Middle frontal gyrus (tissue), 1 donor: ENCODE measurements around the gene SIGLEC7.

Source experiments
- DNase-seq: peaks from one replicate; pipeline ENCODE4 v3.0.0-alpha.2; 2015; ENCODE audit warnings: low spot score; ENCODE audit errors: extremely low spot score

SIGLEC7 gene

DNA sequence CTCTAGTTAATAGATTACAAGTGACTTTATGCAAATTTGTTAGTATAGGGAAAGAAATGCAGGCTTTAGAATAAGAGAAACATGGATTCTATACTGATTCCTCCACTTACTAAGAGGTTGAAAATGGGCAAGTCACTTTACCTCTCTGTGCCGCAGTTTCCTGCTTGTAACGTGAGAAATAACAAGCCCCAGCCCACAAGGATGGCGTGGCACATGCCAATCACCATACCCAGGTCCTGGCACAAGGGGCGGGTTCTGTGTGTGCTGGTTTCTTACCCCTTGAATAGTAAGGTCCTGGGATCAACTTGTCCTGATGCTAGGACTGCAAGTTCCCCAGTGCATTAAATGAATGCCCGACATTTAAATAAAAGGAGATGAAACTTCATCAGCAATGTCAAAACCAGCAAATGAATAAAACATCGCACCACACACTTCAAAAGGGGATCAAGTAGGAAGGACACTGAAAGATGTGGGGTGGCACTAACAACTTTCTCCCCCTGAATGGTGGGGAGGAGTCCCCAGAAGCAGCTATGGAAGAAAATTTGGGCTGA is 25.3 kb upstream of the SIGLEC7 start:
- DNase-seq = no peak

DNA sequence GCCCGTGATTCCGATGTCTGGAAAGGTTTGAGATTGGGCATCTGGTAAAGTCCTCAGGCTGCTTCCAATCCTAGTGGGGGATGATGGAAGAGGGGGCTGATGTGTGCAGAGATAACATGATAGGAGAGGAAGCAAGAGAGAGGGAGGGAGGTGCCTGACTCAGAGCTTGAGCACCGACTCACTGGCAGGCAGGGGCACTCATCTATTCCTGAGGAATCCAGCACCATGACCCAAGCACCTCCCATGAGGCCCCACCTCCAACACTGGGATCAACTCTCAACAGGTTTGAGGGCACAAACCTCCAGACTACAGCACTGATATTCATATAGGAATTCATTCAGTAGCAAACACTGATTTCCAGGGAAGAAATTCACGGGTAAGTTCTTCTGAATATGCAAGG is 23.0 kb upstream of the SIGLEC7 start:
- no peak for DNase-seq

DNA sequence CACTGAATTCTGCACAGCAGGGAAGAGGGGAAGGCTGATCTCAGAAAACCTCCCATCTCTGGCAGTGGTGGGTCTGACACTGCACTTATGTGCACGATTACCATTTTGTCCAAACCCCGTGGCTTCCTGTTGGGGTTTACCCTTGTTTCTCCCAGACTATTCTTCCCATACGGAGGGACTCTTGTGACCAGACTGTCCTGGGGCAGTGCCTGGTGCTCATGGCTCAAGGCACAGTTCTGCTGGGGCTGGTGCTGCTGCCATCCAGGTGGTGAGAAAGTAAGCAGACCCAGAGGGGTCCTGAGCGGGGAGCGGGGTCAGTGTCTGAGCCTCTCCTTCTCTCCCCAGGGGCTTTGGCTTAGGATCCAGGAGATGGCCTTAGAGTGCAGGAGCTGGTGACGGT is 22.5 kb upstream of the SIGLEC7 start:
- DNase-seq = no peak

DNA sequence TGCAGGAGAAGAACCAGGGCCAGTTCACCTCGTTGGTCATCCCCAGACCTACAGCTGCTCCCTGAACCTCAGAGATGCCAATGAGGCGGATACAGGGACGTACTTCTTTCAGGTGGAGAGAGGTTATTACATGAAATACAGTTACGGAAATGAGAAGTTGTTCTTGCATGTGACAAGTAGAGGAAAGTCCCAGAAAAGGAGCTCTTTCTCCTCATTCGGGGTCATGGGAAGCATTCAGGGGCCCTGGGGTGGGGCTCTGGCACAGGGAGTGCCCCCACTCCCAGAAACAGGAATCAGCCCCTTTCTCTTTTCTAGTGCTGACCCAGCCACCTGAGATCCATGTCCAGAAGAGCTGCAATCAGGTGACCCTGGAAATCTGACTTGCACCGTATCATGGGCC is 21.9 kb upstream of the SIGLEC7 start:
- no peak for DNase-seq

DNA sequence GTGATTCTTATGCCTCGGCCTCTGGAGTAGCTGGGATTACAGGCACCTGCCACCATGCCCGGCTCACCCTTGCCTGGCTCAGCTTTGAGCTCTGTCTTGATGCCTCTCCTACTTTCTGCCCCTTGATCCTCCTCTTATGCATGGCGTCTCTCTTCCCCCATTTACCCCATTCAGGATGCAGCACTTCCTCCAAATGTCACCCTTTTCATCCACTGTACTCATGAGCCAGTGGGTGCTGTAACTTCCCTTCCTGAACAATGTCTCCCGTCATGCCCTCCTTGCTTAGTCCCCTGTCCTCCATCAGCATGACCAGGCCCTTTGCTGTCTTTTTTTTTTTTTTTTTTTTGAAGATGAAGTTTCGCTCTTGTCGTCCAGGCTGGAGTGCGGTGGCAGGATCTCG is 20.8 kb upstream of the SIGLEC7 start:
- DNase-seq = no peak

DNA sequence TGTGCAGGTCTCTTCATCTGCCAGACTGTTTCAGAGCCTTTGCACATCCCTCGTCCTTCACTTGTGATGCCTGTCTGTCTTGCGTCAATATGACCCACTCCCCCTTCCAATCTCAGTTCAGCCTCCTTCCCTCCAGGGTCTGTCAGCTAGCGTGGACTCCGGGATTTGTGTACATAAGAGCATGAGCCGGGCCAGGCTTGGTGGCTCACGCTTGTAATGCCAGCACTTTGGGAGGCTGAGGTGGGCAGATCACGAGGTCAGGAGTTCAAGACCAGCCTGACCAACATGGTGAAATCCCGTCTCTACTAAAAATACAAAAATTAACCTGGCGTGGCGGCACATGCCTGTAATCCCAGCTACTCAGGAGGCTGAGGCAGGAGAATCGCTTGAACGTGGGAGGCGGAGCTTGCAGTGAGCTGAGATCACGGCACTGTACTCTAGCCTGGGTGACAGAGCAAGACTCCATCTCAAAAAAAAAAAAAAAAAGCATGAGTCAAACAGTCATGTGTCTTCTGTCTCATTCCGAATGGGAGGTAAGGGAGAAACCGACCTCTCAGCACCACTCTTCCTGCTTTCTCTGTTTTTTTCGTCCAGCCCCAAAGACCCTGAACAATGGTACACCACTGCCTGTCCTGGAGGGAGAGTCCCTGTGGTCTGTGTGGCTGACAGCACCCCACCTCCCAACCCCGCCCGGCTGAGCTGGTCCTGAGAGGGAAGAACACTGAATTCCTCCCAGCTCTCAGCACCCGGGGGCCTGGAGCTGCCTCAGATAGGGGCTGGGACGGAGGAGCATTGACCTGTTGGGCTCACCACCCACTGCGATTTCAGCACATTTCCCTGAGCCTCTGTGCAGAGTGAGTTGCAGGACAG is 19.8 kb upstream of the SIGLEC7 start:
- DNase-seq = no peak

DNA sequence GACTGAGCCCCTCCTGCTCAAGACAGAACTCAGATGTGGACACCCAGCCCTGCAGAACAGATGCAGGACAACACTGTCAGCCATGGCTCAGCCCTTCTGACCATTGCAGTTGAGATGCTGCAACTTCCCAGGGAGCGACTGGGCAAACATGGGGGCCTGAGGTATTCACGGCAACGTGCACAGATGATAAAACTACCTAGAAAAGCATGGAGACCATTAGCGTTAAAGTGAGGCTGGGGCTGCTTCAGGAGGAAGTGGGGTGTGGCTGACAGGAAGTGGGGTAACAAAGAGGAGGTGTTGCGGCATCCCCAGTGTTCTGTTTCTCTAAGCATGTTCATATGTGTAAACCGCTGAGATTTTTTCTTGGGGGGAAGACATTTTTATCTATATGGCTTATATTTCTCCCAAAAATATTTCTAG is 18.7 kb upstream of the SIGLEC7 start:
- no peak for DNase-seq

DNA sequence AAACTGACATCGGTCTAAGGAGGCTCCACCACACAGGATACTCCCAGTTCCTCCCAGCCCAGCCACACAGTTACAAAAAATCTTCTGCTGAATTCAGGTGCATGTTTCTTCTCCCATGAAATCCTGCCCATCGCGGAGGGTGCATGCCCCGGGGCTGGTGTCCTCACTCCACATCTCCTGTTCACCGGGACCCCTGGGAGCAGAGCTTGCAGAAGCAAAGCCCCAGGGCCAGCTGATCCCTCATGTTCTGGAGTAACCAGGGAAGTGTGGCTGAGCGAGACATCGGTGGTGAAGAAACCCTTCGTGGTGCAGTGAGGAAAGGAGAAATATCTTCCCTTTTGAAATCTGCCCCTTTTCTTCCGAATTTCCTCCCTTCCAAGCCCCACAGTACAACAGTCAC is 18.3 kb upstream of the SIGLEC7 start:
- DNase-seq = no peak

DNA sequence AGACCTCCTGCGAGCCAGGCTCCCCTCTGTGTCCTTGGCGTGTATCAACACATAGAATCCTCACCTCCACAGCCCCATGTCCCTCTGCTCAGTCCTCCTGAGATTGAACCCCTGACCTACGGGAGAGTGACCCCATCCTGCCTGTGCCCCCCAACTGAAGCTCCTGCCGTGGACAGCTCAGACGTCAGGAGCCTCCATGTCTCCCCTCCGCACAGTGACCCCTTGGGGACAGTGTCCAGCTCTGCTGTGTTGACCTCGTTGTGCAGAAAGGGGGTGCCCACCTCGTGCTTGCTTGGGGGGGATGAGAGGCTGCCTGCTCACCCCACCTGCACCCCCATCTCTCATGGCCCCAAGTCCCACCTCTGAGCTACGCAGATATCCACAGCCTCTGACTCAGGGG is 17.9 kb upstream of the SIGLEC7 start:
- DNase-seq = no peak

DNA sequence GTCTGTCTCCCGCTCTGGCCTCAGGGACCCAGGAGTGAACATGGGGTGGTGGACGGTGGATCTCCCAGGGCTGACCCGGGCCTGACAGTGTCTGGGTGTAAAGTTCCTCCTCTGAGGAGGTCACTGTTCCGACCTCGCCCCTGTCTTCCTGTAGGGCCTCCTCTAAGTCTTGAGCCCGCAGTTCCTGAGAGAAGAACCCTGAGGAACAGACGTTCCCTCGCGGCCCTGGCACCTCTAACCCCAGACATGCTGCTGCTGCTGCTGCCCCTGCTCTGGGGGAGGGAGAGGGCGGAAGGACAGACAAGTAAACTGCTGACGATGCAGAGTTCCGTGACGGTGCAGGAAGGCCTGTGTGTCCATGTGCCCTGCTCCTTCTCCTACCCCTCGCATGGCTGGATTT is 17.4 kb upstream of the SIGLEC7 start, which contains the start of gene SIGLEC9:
SIGLEC9 (plus strand) TSS at position 178 of the 400 bp plus-strand sequence; CDS start at position 247, 69 bp downstream.
- no peak for DNase-seq

DNA sequence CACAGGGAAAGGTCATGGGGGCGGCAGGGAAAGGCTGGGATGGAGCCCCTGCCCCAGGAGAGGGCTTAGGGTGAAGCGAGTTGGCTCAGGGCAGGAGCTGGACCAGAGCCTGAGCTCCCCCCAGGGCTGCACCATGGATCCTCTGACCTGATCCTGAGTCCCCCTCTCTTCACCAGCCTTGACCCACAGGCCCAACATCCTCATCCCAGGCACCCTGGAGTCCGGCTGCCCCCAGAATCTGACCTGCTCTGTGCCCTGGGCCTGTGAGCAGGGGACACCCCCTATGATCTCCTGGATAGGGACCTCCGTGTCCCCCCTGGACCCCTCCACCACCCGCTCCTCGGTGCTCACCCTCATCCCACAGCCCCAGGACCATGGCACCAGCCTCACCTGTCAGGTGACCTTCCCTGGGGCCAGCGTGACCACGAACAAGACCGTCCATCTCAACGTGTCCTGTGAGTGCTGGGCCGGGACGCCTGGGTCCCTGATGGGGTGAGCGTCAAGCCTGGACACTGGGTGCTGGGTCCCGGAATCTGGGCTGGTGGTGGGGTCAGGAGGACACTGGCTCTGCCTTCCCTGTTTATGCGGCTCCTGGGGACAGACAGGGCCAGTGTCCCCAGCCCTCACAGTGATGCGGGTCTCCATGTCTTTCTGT is 16.6 kb upstream of the SIGLEC7 start:
- no peak for DNase-seq

DNA sequence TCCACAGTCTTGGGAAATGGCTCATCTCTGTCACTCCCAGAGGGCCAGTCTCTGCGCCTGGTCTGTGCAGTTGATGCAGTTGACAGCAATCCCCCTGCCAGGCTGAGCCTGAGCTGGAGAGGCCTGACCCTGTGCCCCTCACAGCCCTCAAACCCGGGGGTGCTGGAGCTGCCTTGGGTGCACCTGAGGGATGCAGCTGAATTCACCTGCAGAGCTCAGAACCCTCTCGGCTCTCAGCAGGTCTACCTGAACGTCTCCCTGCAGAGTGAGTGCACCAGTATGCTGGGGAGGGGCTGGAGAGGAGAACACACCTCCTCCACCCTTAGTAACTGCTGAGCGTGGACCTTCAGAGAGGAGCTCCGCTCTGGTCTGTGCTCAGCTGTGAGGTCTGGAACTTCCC is 15.1 kb upstream of the SIGLEC7 start:
- no peak for DNase-seq

DNA sequence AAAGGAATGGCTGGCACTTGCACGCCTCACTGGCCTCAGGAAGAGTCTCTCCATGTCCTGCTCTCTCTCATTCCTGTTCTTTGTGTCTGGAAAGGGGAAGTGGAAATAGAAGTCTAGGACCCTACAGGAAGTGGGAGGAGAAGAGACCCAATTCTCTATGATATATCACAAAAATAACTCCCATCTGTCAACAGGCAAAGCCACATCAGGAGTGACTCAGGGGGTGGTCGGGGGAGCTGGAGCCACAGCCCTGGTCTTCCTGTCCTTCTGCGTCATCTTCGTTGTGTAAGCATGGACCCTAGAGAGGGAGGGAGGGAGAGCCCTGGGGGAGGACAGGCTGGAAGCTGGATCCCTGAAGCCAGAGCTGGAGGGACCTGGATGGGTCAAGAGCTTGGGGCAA is 14.3 kb upstream of the SIGLEC7 start:
- no peak for DNase-seq

DNA sequence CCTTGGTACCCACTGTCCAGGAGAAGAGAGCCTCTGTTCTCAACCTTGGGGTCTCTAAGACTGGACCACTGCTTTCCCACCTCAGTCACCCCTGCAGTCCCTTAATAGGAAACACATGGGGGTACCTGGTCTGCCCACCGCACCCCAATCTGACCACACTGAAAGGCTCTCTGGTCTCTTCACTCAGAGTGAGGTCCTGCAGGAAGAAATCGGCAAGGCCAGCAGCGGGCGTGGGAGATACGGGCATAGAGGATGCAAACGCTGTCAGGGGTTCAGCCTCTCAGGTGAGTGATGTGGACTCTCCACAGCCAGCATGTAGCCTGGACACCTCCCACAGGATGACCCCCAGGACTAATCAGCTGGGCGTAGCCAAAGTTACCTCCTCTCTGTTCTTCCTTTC is 13.9 kb upstream of the SIGLEC7 start:
- no peak for DNase-seq

DNA sequence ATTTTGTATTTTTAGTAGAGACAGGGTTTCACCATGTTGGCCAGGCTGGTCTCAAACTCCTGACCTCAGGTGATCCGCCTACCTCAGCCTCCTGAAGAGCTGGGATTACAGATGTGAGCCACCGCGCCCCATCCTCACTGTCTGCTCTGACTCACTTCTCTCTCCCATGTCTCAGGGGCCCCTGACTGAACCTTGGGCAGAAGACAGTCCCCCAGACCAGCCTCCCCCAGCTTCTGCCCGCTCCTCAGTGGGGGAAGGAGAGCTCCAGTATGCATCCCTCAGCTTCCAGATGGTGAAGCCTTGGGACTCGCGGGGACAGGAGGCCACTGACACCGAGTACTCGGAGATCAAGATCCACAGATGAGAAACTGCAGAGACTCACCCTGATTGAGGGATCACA is 12.4 kb upstream of the SIGLEC7 start:
- no peak for DNase-seq

DNA sequence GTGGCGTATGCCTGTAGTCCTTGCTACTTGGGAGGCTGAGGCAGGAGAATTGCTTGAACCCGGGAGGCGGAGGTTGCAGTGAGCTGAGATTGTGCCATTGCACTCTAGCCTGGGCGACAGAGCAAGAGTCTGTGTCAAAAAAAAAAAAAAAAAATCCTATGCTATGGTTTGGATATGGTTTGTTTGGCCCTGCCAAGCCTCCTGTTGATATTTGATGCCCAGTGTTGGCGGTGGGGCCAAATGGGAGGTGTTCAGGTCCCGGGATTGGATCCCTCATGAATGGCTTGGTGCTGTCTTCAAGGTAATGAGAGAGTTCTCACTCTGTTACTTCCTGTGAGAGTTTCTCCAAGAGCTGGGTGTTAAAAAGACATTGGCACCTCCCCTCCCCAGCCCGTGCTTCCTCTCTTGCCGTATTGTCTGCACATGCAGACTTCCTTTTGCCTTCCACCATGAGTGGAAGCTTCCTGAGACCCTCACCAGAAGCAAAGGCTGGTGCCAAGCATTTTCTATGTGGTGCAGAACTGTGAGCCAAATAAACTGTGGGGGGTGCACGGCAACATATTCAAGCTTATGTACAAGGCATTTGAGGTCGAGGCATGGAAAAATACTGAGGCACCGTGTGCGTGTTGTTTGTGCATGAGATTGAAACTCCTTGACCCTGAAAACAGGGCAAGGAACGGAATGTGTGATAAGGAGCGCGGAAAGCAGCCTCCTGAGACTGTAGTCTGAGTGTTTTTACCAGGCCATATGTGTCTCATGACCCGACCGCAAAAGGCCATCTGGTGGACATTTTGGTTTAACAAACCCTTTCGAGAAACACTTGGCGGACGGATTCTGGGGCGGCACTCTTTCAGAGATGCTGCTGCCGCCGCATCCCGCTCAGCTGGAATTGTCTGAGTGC is 10.1 kb upstream of the SIGLEC7 start:
- no peak for DNase-seq

DNA sequence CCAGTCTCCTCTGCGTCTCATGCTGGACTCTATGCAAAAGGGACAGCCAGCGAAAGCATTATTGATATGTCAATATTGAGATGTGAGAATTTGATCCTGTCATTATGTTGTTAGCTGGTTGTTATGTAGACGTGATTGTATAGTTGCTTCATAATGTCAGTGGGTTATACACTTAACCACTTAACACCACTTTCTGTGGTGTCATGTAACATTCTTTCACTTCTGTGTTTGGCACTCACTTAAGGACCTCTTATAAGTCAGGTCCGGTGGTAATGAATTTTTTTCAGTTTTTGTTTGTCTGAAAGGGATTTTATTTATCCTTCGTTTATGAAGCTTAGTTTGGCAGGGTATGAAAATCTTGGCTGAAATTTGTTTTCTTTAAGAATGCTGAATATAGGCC is 7.1 kb upstream of the SIGLEC7 start:
- no peak for DNase-seq

DNA sequence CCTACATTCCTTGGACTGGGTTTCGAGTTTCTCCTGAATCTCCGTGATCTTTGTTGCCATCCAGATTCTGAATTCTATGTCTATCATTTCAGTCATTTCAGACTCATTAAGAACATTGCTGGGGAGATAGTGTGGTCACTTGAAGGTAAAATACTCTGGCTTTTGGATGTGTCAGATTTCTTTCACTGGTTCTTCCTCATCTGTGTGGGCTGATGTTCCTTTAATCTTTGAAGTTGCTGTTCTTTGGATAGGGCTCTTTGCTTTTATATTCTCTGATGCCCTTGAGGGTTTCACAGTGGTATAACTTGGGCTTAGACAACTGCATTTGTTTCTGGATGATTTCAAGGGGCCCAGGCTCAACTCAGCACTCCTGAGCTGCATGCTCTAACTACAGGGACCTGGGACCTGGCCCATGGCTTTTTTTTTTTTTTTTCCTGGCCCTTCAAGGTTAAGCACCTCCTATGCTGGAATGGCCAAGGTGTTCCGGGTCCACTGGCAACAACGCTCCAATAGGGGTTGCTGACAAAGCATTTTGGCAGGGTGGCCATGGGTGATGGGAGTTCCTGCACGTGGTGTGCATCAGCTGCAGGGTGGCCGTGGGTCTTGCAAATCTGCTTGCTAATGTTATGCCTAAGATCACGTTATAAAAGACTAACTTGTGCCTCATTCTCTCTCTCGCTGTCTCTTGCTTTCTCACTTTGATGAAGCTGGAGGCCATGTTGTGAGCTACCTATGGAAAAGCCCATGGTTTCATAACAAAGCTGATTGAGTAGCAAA is 5.9 kb upstream of the SIGLEC7 start:
- no peak for DNase-seq

DNA sequence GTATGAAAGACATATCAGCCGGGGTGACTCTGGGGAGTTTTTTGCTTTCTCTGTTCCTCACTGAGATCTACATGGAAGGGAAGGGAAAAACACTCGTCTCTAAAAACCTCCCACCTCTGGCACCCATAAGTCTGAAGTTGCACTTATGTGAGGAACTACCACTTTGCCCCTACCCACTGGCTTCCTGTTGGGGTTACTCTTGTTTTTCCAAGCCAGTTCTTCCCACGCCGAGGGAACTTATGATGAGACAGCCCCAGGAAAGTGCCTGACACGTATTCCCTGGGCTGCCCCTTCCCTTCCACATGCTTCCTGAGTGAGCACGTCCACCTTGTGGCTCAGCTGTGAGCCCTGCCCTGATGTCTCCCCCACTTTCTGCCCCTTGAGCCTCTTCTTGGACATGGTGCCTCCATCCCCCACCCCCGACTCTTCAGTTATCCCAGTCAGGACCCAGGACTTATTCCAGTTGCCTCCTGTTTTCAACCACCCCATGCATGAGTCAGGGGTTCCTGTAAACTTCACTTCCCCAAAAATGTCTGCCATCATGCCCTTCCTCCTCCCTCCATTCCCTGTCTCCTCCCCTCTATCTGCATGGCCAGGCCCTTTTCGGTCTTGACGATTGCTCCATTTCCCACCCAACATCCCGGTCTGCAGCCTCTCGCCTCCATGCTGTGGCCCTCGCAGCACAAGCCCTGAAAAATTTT is 5.1 kb upstream of the SIGLEC7 start:
- no peak for DNase-seq

DNA sequence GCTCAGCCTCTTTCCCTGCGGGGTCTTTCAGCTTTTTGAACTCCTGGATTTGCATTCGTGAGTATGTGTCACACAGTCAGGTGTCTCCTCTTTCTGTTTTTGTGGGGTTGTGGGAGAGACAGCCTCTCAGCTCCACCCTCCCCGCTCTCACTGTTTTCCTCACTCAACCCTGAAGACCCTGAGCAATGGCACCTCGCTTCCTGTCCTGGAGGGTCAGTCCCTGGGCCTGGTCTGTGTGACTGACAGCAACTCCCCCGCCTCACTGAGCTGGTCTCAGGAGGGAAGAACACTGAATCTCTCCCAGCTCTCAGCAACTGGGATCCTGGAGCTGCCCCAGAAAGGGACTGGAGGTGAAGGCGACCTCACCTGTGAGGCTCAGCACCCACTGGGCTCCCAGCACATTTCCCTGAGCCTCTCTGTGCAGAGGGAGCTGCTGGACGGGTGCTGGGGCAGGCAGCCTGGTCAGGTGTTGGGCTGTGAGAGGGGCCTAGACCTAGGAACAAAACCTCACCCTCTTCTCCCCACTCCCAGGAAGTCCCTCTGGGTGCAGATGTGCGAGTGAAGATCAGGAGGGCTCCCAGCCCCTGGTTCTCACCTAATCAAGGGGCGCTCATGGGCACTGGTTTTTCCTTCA is 4.2 kb upstream of the SIGLEC7 start:
- no peak for DNase-seq
